Measurements from ENCODE around the gene SLC12A6. TPM values are rescaled to one million over a fixed set of nuclear protein-coding genes. Genes with fewer than 3 reads are reported as not detected.
"Not testable (repeated sequence)": the region's sequence is repeated elsewhere in the genome, so short reads cannot be mapped to it uniquely, and the experiment has no call there.

The SLC12A6 gene
- total RNA-seq, 2 experiments from 2014 or later, result 22.7 to 23.0 TPM

GRCh38 chr15:34239151-34239808 lies 98.3 kb downstream of the SLC12A6 start:
- POLR2A ChIA-PET, result no interaction called here
- CTCF ChIA-PET, result no interaction called here

GRCh38 chr15:34233614-34234013 lies 104.0 kb downstream of the SLC12A6 start:
- POLR2A ChIA-PET, result no interaction called here
- CTCF ChIA-PET, result interaction anchor here (1.7 kb wide), 1 partner anchor 9 kb away, joined by 5 read pairs; the partner anchor contains the start of gene EMC4

- ChIA-PET POLR2A (interaction anchor here (0.6 to 2.1 kb wide), 3 partner anchors 120 to 397 kb away, joined by 3 to 6 read pairs (median 4); partner anchors contain the start of genes EMC7 and PGBD4), CTCF (interaction anchor here (1.0 to 2.2 kb wide), 3 partner anchors 9 to 104 kb away, joined by 3 to 7 read pairs (median 5); no protein-coding TSS in a partner anchor)
These were observed 113.5 kb downstream of the SLC12A6 start for GRCh38 chr15:34223904-34224596.

DNA sequence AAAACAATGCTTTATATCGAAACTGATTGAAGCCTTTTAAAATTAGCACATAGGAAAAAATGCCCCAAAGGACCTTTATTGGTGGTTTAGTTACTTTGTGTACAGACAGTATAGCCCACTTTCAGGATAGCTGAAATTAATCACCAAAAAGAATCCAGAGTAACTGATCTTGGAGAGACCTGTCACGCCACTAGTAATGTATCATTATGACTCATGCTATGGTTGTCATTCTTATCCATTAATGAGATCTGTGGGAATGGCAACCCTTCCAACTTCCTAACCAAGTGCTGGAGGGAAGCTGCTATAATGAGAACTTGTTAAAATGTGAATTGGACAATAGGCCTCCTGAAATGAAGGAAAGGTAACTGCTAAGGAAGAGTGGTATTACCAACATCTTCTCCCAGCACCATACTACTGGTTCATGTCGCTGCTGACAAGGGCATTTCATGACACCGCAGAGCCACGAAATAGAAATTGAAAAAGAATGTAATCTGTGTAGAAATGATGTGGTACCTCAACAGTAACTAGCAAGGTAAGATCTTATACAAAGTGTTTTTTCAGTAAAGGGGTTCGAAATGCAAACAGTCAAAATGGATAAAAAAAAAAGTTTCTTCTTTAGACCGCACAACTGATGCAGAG lies 119.9 kb downstream of the SLC12A6 start:
- ChIA-PET CTCF (no interaction called here), POLR2A (no interaction called here)

GRCh38 chr15:34216527-34217270 lies 120.9 kb downstream of the SLC12A6 start:
- POLR2A ChIA-PET, result no interaction called here
- CTCF ChIA-PET, result no interaction called here

DNA sequence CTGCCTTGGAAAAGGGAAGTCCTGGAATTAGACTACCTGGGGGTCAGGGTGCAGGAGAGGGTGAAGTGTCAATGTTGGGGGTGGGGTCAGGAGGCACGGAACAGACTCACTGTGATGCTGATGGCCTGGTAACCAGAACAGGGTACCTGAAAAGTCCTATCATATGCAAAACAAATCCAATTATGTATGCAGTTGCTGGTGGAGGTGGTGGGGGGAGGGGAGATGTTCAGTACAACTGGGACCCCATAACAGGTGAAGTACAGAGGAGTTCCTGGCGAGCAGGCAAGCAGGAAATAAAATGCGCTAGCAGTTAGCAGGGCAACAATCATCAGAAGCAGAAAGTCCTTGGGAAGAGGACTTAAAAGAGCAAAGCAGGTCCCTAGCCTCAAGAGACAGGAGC lies 123.4 kb downstream of the SLC12A6 start:
- ChIA-PET POLR2A (no interaction called here), CTCF (no interaction called here)

GRCh38 chr15:34213690-34214089 lies 123.9 kb downstream of the SLC12A6 start:
- ChIA-PET POLR2A (no interaction called here), CTCF (no interaction called here)

- POLR2A ChIA-PET, result interaction anchor here (0.5 to 1.6 kb wide), 4 partner anchors 92 to 225 kb away, joined by 3 to 4 read pairs (median 3); partner anchors contain the start of genes EMC7 and PGBD4
These were observed 127.9 kb downstream of the SLC12A6 start, which contains the start of gene KATNBL1 for GRCh38 chr15:34209421-34210282. Gene KATNBL1 (minus strand): TSS chr15:34210096. CDS start chr15:34163676, 46,420 bp downstream.

DNA sequence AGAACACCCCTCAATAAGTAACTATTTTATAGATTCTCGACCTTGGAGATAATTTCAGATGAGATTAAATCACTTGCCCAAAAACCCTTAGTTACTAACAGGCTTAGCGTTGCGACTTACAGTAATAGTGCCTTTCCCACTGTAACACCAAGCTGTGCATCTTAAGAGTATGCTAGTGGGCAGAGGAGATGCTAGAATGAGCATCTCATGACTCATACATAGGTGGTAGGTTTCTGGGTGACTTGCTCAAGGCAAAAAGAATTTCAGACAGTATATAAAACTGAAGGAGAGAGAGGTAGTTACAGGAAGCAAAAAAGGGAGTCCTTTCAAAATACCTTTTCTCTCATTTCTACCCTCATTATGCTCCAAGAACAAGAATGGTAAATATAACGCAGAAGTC lies 131.6 kb downstream of the SLC12A6 start:
- ChIA-PET POLR2A (no interaction called here), CTCF (interaction anchor here (0.6 to 1.1 kb wide), 2 partner anchors 31 to 144 kb away, joined by 3 read pairs; no protein-coding TSS in a partner anchor)

More at GRCh38 chr15:34209421-34210282, 127.9 kb downstream of the SLC12A6 start, which contains the start of gene KATNBL1:
- CTCF ChIA-PET, result interaction anchor here (0.9 to 3.6 kb wide), 18 partner anchors 11 to 374 kb away, joined by 3 to 25 read pairs (median 4); partner anchors contain the start of genes EMC4, EMC7, GOLGA8B and LPCAT4

DNA sequence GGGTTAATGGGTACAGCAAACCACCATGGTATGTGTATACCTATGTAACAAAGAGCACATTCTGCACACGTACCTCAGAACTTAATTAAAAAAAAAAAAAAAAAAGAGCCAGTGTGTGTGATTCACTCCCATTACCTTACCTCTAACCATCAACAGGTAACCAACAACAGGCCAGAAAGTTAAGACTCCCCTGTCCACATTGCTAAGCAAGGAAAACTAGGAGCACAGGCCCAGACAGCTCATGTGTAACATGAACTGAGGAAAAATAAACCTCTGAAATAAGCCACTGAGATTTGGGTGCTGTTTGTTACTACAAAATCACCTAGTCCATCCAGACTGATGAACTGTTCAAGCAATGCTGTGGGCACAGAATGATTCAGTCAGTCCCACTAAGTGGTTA lies 133.6 kb downstream of the SLC12A6 start:
- ChIA-PET POLR2A (no interaction called here), CTCF (interaction anchor here (0.6 to 0.7 kb wide), 2 partner anchors 20 to 136 kb away, joined by 3 read pairs; no protein-coding TSS in a partner anchor)

DNA sequence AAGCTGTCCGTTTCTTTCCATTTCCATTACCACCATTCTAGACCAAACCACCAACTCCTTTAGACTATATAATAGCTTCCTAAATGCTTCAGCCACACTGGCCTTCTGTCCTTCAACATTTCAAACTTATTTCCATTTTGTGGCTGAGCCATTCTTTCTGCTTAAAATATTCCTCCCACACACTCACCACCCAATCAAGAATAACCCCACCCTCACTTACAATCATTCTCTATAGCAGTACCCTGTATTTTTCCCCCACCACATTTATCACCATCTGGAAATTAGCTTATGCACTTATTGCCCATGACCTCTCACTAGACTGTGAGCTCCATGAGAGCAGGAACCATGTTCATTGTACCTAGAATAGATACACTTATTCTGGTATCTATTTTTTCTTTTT lies 134.3 kb downstream of the SLC12A6 start:
- ChIA-PET CTCF (interaction anchor here (0.6 kb wide), 1 partner anchor 135 kb away, joined by 3 read pairs; no protein-coding TSS in a partner anchor), POLR2A (no interaction called here)

- POLR2A ChIA-PET, CTCF ChIA-PET: not testable (repeated sequence)
These were observed 144.3 kb downstream of the SLC12A6 start for GRCh38 chr15:34193272-34193671.

- ChIA-PET POLR2A (no interaction called here), CTCF (no interaction called here)
These were observed 148.9 kb downstream of the SLC12A6 start for GRCh38 chr15:34188711-34189110.

DNA sequence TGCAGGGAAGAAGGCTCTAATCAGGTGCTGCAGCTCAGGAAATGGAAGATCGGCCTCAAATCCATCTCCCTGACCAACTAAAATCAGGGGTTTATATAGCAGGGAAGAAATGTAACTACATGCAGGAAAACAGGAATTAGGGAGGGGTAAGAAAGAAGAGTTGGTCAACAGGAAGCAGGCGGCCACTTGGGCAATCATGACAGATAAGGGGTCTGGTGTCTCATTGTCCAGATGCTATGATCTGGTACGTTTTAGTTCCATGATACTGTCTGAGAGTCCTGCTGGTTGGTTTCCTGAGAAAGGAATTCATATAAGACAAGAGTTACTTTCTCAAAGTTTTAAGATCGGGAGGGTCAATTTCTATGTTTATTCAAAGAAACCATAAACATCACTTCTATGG lies 151.9 kb downstream of the SLC12A6 start:
- CTCF ChIA-PET, result no interaction called here
- POLR2A ChIA-PET, result no interaction called here

- POLR2A ChIA-PET, result no interaction called here
- CTCF ChIA-PET, result no interaction called here
These were observed 154.6 kb downstream of the SLC12A6 start for GRCh38 chr15:34182942-34183341.

Measured in activated CD8-positive, alpha-beta memory T cell treated with anti-CD3 and anti-CD28 coated beads for 36 hours (primary cell).